TTC549 (cell line): ENCODE results near the gene KLK6.

Experiments
- FAIRE-seq: peaks from 2 replicates; lab custom pipeline; 2012; peaks lifted over from hg19 to GRCh38; lab: Jason Lieb, UNC

Gene KLK6

DNA sequence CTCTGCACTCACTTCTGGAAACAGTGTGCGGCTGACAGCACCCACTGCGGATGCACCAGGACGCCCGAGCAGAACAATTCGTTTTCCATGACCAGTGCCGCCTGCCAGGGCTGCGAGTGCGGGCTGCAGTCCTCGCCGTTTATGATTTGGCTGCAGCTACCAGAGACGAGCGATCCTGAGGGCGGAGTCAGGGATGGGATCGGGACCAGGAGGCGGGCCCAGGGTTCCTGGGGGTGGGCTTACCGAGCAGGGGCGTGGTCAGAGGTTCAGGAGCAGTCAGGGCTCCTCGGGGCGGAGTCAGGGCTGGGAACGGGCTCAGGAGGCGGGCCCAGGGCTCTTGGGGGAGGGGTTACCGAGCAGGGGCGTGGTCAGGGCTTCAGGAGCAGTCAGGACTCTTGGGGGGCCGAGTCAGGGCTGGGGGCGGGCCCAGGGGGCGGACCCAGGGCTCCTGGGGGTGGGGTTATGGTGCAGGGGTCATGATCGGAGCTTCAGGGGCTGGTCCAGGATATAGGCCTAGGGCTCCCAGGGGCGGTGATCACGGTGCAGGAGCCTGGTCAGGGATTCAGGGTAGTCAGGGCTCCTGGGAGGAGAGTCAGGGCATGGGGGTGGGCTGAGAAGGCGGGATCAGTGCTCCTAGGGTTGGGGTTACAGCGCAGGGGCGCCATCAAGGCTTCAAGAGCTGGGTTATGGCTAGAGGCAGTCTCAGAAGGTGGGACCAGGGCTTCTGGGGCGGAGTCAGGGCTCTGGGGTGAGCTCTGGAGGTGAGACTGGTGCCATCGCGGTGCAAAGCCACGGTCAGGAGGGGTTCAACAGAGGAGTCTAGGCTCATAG lies 59.9 kb downstream of the KLK6 start:
- no peak for FAIRE-seq
